Liver (tissue), 9 donors: ENCODE data around the gene PSMD14. TPM values are rescaled to one million over a fixed set of nuclear protein-coding genes. Genes with fewer than 3 reads are reported as not detected.

Experiments used
- DNase-seq: peaks from one replicate; pipeline ENCODE4 v3.0.0-alpha.2; 2017; ENCODE audit warnings: low spot score
- H3K27ac ChIP-seq, 2 donors: one replicate each; pipeline ENCODE4 v1.7.0; 2013; ENCODE audit warnings: inconsistent platforms in 2 of 2, low read length in 2 of 2, control low read depth in 1 of 2, low read depth in 1 of 2, mild to moderate bottlenecking in 1 of 2
- H3K27me3 ChIP-seq, 4 donors: one replicate each; pipeline versions ENCODE4 v1.6.1 to v1.7.0; 2013; ENCODE audit warnings: low read length in 3 of 4, inconsistent platforms in 1 of 4, mild to moderate bottlenecking in 1 of 4, moderate library complexity in 1 of 4; ENCODE audit not compliant: control insufficient read depth in 4 of 4, insufficient read depth in 4 of 4
- H3K36me3 ChIP-seq, 4 donors: one replicate each; pipeline versions ENCODE4 v1.6.1 to v1.7.0; 2013; ENCODE audit warnings: low read length in 3 of 4, mild to moderate bottlenecking in 3 of 4, low read depth in 1 of 4, moderate library complexity in 1 of 4; ENCODE audit not compliant: control insufficient read depth in 4 of 4, insufficient read depth in 3 of 4
- H3K4me1 ChIP-seq, 4 donors: one replicate each; pipeline versions ENCODE4 v1.6.1 to v1.7.0; 2013; ENCODE audit warnings: low read length in 3 of 4, mild to moderate bottlenecking in 3 of 4, moderate library complexity in 1 of 4; ENCODE audit not compliant: control insufficient read depth in 4 of 4, insufficient read depth in 4 of 4
- H3K4me3 ChIP-seq, 3 donors: one replicate each; pipeline versions ENCODE4 v1.6.1 to v1.7.0; 2013; ENCODE audit warnings: low read length in 3 of 3, control low read depth in 1 of 3, low read depth in 1 of 3, mild to moderate bottlenecking in 1 of 3
- H3K9ac ChIP-seq, 2 donors: one replicate each; pipeline ENCODE4 v1.7.0; 2013; ENCODE audit warnings: low read length in 2 of 2, mild to moderate bottlenecking in 2 of 2, moderate library complexity in 2 of 2, control low read depth in 1 of 2, low read depth in 1 of 2
- H3K9me3 ChIP-seq, 4 donors: one replicate each; pipeline versions ENCODE4 v1.6.1 to v1.7.0; 2013; ENCODE audit warnings: low read length in 3 of 4; ENCODE audit not compliant: control insufficient read depth in 4 of 4
- ATF3 ChIP-seq: IDR thresholded peaks from 2 replicates; pipeline ENCODE4 v1.6.1; 2016; ENCODE audit warnings: antibody characterized with exemption
- EGR1 ChIP-seq, 2 donors: IDR thresholded peaks; 2 replicates each; pipeline ENCODE4 v1.6.1; 2016 to 2018; ENCODE audit warnings: antibody characterized with exemption in 2 of 2, low read depth in 2 of 2
- FOXA1 ChIP-seq: IDR thresholded peaks from 2 replicates; pipeline ENCODE4 v1.6.1; 2016; ENCODE audit warnings: antibody characterized with exemption
- FOXA2 ChIP-seq: IDR thresholded peaks from 2 replicates; pipeline ENCODE4 v1.6.1; 2016; ENCODE audit warnings: antibody characterized with exemption
- GABPA ChIP-seq, 2 donors: IDR thresholded peaks in 1 of 2; conservative IDR thresholded peaks in 1 of 2; 2 replicates each; pipeline ENCODE4 v1.6.1; 2016; ENCODE audit warnings: antibody characterized with exemption in 2 of 2, mild to moderate bottlenecking in 1 of 2, moderate library complexity in 1 of 2
- HNF4A ChIP-seq, 2 donors: conservative IDR thresholded peaks; 2 replicates each; pipeline ENCODE4 v1.6.1; 2016; ENCODE audit warnings: antibody characterized with exemption in 2 of 2, mild to moderate bottlenecking in 2 of 2
- JUND ChIP-seq, 2 donors: IDR thresholded peaks; 2 replicates each; pipeline ENCODE4 v1.6.1; 2016; ENCODE audit warnings: antibody characterized with exemption in 2 of 2
- MAX ChIP-seq: IDR thresholded peaks from 2 replicates; pipeline ENCODE4 v1.6.1; 2016; ENCODE audit warnings: antibody characterized with exemption
- NR2F2 ChIP-seq: IDR thresholded peaks from 2 replicates; pipeline ENCODE4 v1.6.1; 2016; ENCODE audit warnings: antibody characterized with exemption
- RXRA ChIP-seq, 2 donors: IDR thresholded peaks; 2 replicates each; pipeline ENCODE4 v1.6.1; 2017 to 2018; ENCODE audit warnings: antibody characterized with exemption in 2 of 2, mild to moderate bottlenecking in 1 of 2
- SP1 ChIP-seq: IDR thresholded peaks from 2 replicates; pipeline ENCODE4 v1.6.1; 2018; ENCODE audit warnings: antibody characterized with exemption, mild to moderate bottlenecking
- TAF1 ChIP-seq: conservative IDR thresholded peaks from 2 replicates; pipeline ENCODE4 v1.6.1; 2016; ENCODE audit warnings: antibody characterized with exemption, mild to moderate bottlenecking
- YY1 ChIP-seq: IDR thresholded peaks from 2 replicates; pipeline ENCODE4 v1.6.1; 2016; ENCODE audit warnings: antibody characterized with exemption, mild to moderate bottlenecking
- ZBTB33 ChIP-seq: IDR thresholded peaks from 2 replicates; pipeline ENCODE4 v1.6.1; 2016; ENCODE audit warnings: antibody characterized with exemption
- WGBS: extraction: QIAGEN DNeasy Blood & Tissue Kit; methylation state at CpG from one replicate; pipeline ENCODE4 v1.1.7; 2013; 5-methylcytosine and 5-hydroxymethylcytosine counted together
- polyA plus RNA-seq, 2 donors: library from polyadenylated mRNA; stranded (reverse) in 1 of 2; unstranded in 1 of 2; fragments of 200-250 nt in 1 of 2; fragments of >200 nt in 1 of 2; fragmentation: Nextera tagmentation in 1 of 2; extraction: Ambion mirVana in 1 of 2; gene quantifications; one replicate each; pipeline versions ENCODE4 v1.2.1 to v1.2.3, GENCODE V29; 2013 to 2015
- total RNA-seq, 2 donors: library from RNA; depleted of rRNA; stranded (reverse); fragments of >200 nt; gene quantifications; one replicate each; pipeline ENCODE4 v1.2.3, GENCODE V29; 2014
- donor health status: healthy.
- donor health status: healthy.
- donor health status: healthy.
- donor health status: healthy.
- donor health status: healthy.

PSMD14 gene
- total and polyA plus RNA-seq, 4 donors = 32.0 to 37.9 (median 33.7) TPM

GRCh38 chr2:161343235-161343634, 35.0 kb downstream of the PSMD14 start:
- Histone ChIP-seq H3K4me1 (peaks cover 0 to 3% (median 0%) of the 10 kb centered on the region in 4 donors), H3K9ac (no peak overlapping the region), H3K36me3 (no peaks in the 10 kb centered on the region), H3K27me3 (no peaks in the 10 kb centered on the region), H3K4me3 (no peak overlapping the region), H3K9me3 (no peaks in the 10 kb centered on the region), H3K27ac (no peak overlapping the region)
- no peak for TF ChIP-seq MAX
- no peak for TF ChIP-seq EGR1 (IDR thresholded peaks at IDR 0.05; ENCODE audit: low read depth in 2 of 2)
- no peak for TF ChIP-seq SP1
- TF ChIP-seq NR2F2 = no peak
- no peak for TF ChIP-seq GABPA (IDR thresholded peaks at IDR 0.05 in 1 of 2, conservative IDR thresholded peaks at IDR 0.05 in 1 of 2)
- no peak for TF ChIP-seq ZBTB33
- no peak for TF ChIP-seq RXRA (IDR thresholded peaks at IDR 0.05)
- TF ChIP-seq ATF3 = no peak
- WGBS = 99% methylated on average over 3 of the region's 3 CpGs
- DNase-seq = no peak

GRCh38 chr2:161344692-161345091, 36.5 kb downstream of the PSMD14 start:
- TF ChIP-seq ATF3 (no peak), JUND (IDR thresholded peaks at IDR 0.05) (no peak), SP1 (no peak), EGR1 (IDR thresholded peaks at IDR 0.05; ENCODE audit: low read depth in 2 of 2) (no peak), HNF4A (conservative IDR thresholded peaks at IDR 0.05) (no peak), RXRA (IDR thresholded peaks at IDR 0.05) (no peak), ZBTB33 (no peak), TAF1 (no peak), FOXA1 (no peak), FOXA2 (no peak), MAX (no peak), YY1 (no peak)
- H3K27me3 ChIP-seq = no peaks in the 10 kb centered on the region
- no peak overlapping the region for H3K9ac ChIP-seq
- no peak overlapping the region for H3K4me3 ChIP-seq
- no peaks in the 10 kb centered on the region for H3K36me3 ChIP-seq
- H3K27ac ChIP-seq = no peak overlapping the region
- DNase-seq = no peak
- 97% methylated on average over 2 of the region's 2 CpGs for WGBS
- H3K4me1 ChIP-seq = no peaks in the 10 kb centered on the region
- no peaks in the 10 kb centered on the region for H3K9me3 ChIP-seq
